Keratinocyte (primary cell): ENCODE results near the gene CD28. TPM values are rescaled to one million over a fixed set of nuclear protein-coding genes. Genes with fewer than 3 reads are reported as not detected.

Experiments used
- DNase-seq: peaks from one replicate; pipeline ENCODE4 v3.0.0-alpha.2; 2011; ENCODE audit warnings: low read depth, missing footprints, low spot score
- FAIRE-seq: peaks from 2 replicates; lab custom pipeline; 2011; peaks lifted over from hg19 to GRCh38; lab: Jason Lieb, UNC
- H2AFZ ChIP-seq: 2 replicates; pipeline ENCODE4 v1.6.0; 2012; ENCODE audit warnings: low read length, control low read depth, inconsistent platforms; ENCODE audit not compliant: control insufficient read depth
- H3K27ac ChIP-seq: 2 replicates; pipeline ENCODE4 v1.5.1; 2011; ENCODE audit warnings: low read length; ENCODE audit not compliant: control insufficient read depth, insufficient read depth
- H3K27me3 ChIP-seq: 3 replicates; pipeline ENCODE4 v1.6.0; 2011; ENCODE audit warnings: low read length; ENCODE audit not compliant: control insufficient read depth, insufficient read depth; ENCODE audit errors: extremely low read depth
- H3K36me3 ChIP-seq, 2 experiments: 2 replicates in 1 of 2; 3 replicates in 1 of 2; pipeline ENCODE4 v1.5.1; 2011; ENCODE audit warnings: low read length in 2 of 2, mild to moderate bottlenecking in 1 of 2; ENCODE audit not compliant: control insufficient read depth in 2 of 2, insufficient read depth in 2 of 2; ENCODE audit errors: extremely low read depth in 1 of 2
- H3K4me1 ChIP-seq: 3 replicates; pipeline ENCODE4 v1.5.1; 2011; ENCODE audit warnings: low read length; ENCODE audit not compliant: control insufficient read depth, insufficient read depth; ENCODE audit errors: extremely low read depth
- H3K4me2 ChIP-seq: 3 replicates; pipeline ENCODE4 v1.6.0; 2011; ENCODE audit warnings: low read depth, low read length; ENCODE audit not compliant: control insufficient read depth, insufficient read depth; ENCODE audit errors: extremely low read depth
- H3K4me3 ChIP-seq, 3 experiments: fragments of 200-600 bp in 1 of 3; sonication (generic) in 1 of 3; 2 replicates in 2 of 3; 3 replicates in 1 of 3; pipeline ENCODE4 v1.5.1; 2011 to 2016; ENCODE audit warnings: low read length in 3 of 3, mild to moderate bottlenecking in 3 of 3, control low read depth in 2 of 3, inconsistent platforms in 1 of 3, low read depth in 1 of 3, mixed read lengths in 1 of 3, mixed run types in 1 of 3, moderate library complexity in 1 of 3; ENCODE audit not compliant: control insufficient read depth in 2 of 3, insufficient read depth in 2 of 3; ENCODE audit errors: extremely low read depth in 1 of 3
- H3K79me2 ChIP-seq: 2 replicates; pipeline ENCODE4 v1.6.0; 2012; ENCODE audit warnings: low read length; ENCODE audit not compliant: control insufficient read depth, insufficient read depth
- H3K9ac ChIP-seq: 3 replicates; pipeline ENCODE4 v1.6.0; 2011; ENCODE audit warnings: low read length; ENCODE audit not compliant: control insufficient read depth, insufficient read depth; ENCODE audit errors: extremely low read depth
- H3K9me1 ChIP-seq: 3 replicates; pipeline ENCODE4 v1.6.0; 2011; ENCODE audit warnings: low read length; ENCODE audit not compliant: control insufficient read depth, insufficient read depth; ENCODE audit errors: extremely low read depth
- H3K9me3 ChIP-seq: 2 replicates; pipeline ENCODE4 v1.5.1; 2012; ENCODE audit warnings: low read depth, low read length; ENCODE audit not compliant: control insufficient read depth
- H4K20me1 ChIP-seq: 3 replicates; pipeline ENCODE4 v1.6.0; 2011; ENCODE audit warnings: low read length; ENCODE audit not compliant: control insufficient read depth, insufficient read depth; ENCODE audit errors: extremely low read depth
- EZH2 ChIP-seq: IDR thresholded peaks from one replicate; pipeline ENCODE4 v1.6.1; 2012; ENCODE audit warnings: inconsistent platforms, mild to moderate bottlenecking, low read length, moderate library complexity
- dilution Hi-C: fragments of 300-500 bp; cut with MboI; formaldehyde crosslinking; loops from one replicate; pipeline ENCODE4 v1.7.0; 2020; ENCODE audit warnings: low sequenced_read_pairs; ENCODE audit not compliant: extremely low pct_ligation_motif_present
- polyA plus RNA-seq, 5 experiments: library from polyadenylated mRNA; depleted of rRNA in 3 of 5; stranded (reverse) in 3 of 5; stranded (forward) in 1 of 5; unstranded in 1 of 5; fragments of >200 nt; gene quantifications; 1 replicate in 1 of 5; 2 replicates in 3 of 5; 3 replicates in 1 of 5; pipeline versions ENCODE4 v1.2.1 to v1.2.3, GENCODE V29; 2011 to 2012; ENCODE audit warnings: missing spikeins in 2 of 5, low read depth in 1 of 5, low replicate concordance in 1 of 5
- TF ChIP-seq, protein P1 (sequence below), 3 experiments: IDR thresholded peaks in 1 of 3; conservative IDR thresholded peaks in 1 of 3; optimal IDR thresholded peaks in 1 of 3; 2 replicates in 2 of 3; 3 replicates in 1 of 3; pipeline versions ENCODE3 to v1.5.1; 2011; ENCODE audit warnings: low read length in 3 of 3, mild to moderate bottlenecking in 3 of 3, moderate library complexity in 2 of 3, control low read depth in 1 of 3, inconsistent platforms in 1 of 3; ENCODE audit not compliant: insufficient read depth in 2 of 3; ENCODE audit errors: extremely low read depth in 1 of 3

Gene CD28
- polyA plus RNA-seq, 1 donor (not counting 4 experiments of a cell fraction or from before 2014, with no cell fraction given): 0.01 TPM

DNA sequence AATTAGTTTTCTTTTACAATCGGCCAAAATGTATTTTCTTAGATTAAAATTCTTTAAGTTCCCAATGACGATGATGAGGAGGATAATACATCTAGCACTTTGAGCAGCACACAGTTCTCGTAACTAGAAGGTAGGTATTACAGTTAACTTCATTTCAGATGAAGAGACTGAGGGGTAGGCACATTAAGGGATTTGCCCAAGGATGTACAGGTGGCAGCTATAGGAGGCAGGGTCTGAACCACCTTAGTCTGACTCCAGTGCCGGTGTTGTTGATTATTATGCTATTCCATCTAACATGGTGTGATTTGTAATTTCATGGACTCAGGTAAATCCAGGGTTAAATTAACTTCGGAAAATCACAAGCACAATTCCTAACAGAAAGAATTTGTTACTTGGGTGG is 1.1 kb downstream of the CD28 start:
- Histone ChIP-seq H3K36me3 (no peaks in the 10 kb centered on the region), H2AFZ (no peak overlapping the region), H3K4me1 (no peaks in the 10 kb centered on the region), H3K27ac (no peak overlapping the region), H3K4me3 (no peak overlapping the region), H3K9ac (no peak overlapping the region), H3K9me3 (no peaks in the 10 kb centered on the region), H3K27me3 (no peaks in the 10 kb centered on the region), H3K9me1 (no peaks in the 10 kb centered on the region), H4K20me1 (no peaks in the 10 kb centered on the region), H3K79me2 (no peaks in the 10 kb centered on the region), H3K4me2 (no peak overlapping the region)
- DNase-seq (no peak), FAIRE-seq (no peak)
- dilution Hi-C loops: no loop called here
- TF ChIP-seq, protein P1, sequence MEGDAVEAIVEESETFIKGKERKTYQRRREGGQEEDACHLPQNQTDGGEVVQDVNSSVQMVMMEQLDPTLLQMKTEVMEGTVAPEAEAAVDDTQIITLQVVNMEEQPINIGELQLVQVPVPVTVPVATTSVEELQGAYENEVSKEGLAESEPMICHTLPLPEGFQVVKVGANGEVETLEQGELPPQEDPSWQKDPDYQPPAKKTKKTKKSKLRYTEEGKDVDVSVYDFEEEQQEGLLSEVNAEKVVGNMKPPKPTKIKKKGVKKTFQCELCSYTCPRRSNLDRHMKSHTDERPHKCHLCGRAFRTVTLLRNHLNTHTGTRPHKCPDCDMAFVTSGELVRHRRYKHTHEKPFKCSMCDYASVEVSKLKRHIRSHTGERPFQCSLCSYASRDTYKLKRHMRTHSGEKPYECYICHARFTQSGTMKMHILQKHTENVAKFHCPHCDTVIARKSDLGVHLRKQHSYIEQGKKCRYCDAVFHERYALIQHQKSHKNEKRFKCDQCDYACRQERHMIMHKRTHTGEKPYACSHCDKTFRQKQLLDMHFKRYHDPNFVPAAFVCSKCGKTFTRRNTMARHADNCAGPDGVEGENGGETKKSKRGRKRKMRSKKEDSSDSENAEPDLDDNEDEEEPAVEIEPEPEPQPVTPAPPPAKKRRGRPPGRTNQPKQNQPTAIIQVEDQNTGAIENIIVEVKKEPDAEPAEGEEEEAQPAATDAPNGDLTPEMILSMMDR (optimal IDR thresholded peaks at IDR 0.05 in 1 of 3, IDR thresholded peaks at IDR 0.05 in 1 of 3, conservative IDR thresholded peaks at IDR 0.05 in 1 of 3; ENCODE audit: extremely low read depth in 1 of 3, insufficient read depth in 2 of 3, low read length in 3 of 3): no peak
- no peak for TF ChIP-seq EZH2

DNA sequence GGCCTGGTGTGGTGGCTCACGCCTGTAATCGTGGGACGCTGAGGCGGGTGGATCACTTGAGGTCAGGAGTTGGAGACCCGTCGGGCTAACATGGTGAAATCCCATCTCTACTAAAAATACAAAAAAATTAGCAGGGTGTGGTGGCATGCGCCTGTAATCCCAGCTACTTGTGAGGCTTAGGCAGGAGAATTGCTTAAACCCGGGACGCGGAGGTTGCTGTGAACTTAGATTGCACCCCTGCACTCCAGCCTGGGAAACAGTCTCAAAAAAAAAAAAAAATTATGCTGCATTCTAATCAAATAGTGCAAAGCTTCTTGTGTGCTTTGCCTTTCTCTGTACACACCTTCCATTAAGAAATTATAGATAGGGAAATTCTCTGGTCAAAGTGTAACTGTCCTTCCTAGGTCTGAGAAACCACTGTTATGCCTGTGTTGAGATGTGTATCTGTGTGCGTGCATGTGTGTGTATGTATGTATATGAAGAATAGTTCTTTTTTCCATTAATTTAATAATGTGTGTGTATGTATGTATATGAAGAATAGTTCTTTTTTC is 2.5 kb downstream of the CD28 start:
- Histone ChIP-seq H3K36me3 (no peaks in the 10 kb centered on the region), H4K20me1 (no peaks in the 10 kb centered on the region), H3K4me3 (no peak overlapping the region), H3K27me3 (no peaks in the 10 kb centered on the region), H3K9me3 (no peaks in the 10 kb centered on the region), H3K4me2 (no peak overlapping the region), H3K79me2 (no peaks in the 10 kb centered on the region), H3K9ac (no peak overlapping the region), H3K4me1 (no peaks in the 10 kb centered on the region), H3K27ac (no peak overlapping the region), H3K9me1 (no peaks in the 10 kb centered on the region), H2AFZ (no peak overlapping the region)
- dilution Hi-C loops: no loop called here
- DNase-seq (no peak), FAIRE-seq (no peak)
- TF ChIP-seq, protein P1 (optimal IDR thresholded peaks at IDR 0.05 in 1 of 3, IDR thresholded peaks at IDR 0.05 in 1 of 3, conservative IDR thresholded peaks at IDR 0.05 in 1 of 3; ENCODE audit: extremely low read depth in 1 of 3, insufficient read depth in 2 of 3, low read length in 3 of 3): no peak
- TF ChIP-seq EZH2: no peak
